Bronchial epithelial cell (primary cell): Measurements from ENCODE around the gene BLCAP. TPM values are rescaled to one million over a fixed set of nuclear protein-coding genes. Genes with fewer than 3 reads are reported as not detected.
A peak's percentile ranks its signal among the peaks of the same experiment; 100 is the strongest.
"Not testable (repeated sequence)": the region's sequence is repeated elsewhere in the genome, so short reads cannot be mapped to it uniquely, and the experiment has no call there.

Experiments
- DNase-seq: peaks from one replicate; pipeline ENCODE4 v3.0.0-alpha.2; 2010; ENCODE audit warnings: low read depth
- FAIRE-seq: peaks from 2 replicates; lab custom pipeline; 2011; peaks lifted over from hg19 to GRCh38; lab: Jason Lieb, UNC
- H3K27me3 ChIP-seq: 2 replicates; pipeline ENCODE4 v1.5.1; 2011; ENCODE audit warnings: low read length; ENCODE audit not compliant: control insufficient read depth, insufficient read depth
- H3K36me3 ChIP-seq: 2 replicates; pipeline ENCODE4 v1.5.1; 2011; ENCODE audit warnings: low read length; ENCODE audit not compliant: control insufficient read depth, insufficient read depth
- H3K4me3 ChIP-seq: 2 replicates; pipeline ENCODE4 v1.5.1; 2011; ENCODE audit warnings: mild to moderate bottlenecking, low read depth, low read length, control low read depth
- CTCF ChIP-seq: IDR thresholded peaks from 2 replicates; pipeline ENCODE4 v1.5.1; 2011; ENCODE audit warnings: mild to moderate bottlenecking, moderate library complexity, low read length, control low read depth, inconsistent platforms; ENCODE audit not compliant: insufficient read depth, severe bottlenecking
- total RNA-seq: library from RNA; depleted of rRNA; stranded (reverse); fragments of >200 nt; gene quantifications from 2 replicates; pipeline ENCODE4 v1.2.1, GENCODE V29; 2014

The BLCAP gene
- total RNA-seq, 1 donor from 2014 or later: 75.3 TPM

GRCh38 chr20:37547912-37548311 is 20.2 kb upstream of the BLCAP start:
- DNase-seq: no peak
- no peak for TF ChIP-seq CTCF
- H3K36me3 ChIP-seq: no peaks in the 10 kb centered on the region
- no peak for FAIRE-seq
- H3K27me3 ChIP-seq: no peaks in the 10 kb centered on the region
- no peak overlapping the region for H3K4me3 ChIP-seq

- no peaks in the 10 kb centered on the region for H3K27me3 ChIP-seq
- FAIRE-seq (no peak), DNase-seq (peak; percentile 18)
- H3K36me3 ChIP-seq: no peaks in the 10 kb centered on the region
- no peak overlapping the region for H3K4me3 ChIP-seq
- no peak for TF ChIP-seq CTCF
Measured at GRCh38 chr20:37545516-37545915, 17.8 kb upstream of the BLCAP start.

GRCh38 chr20:37544386-37544785 is 16.7 kb upstream of the BLCAP start:
- H3K4me3 ChIP-seq: no peak overlapping the region
- DNase-seq (no peak), FAIRE-seq (no peak)
- H3K36me3 ChIP-seq: no peaks in the 10 kb centered on the region
- no peak for TF ChIP-seq CTCF
- no peaks in the 10 kb centered on the region for H3K27me3 ChIP-seq

GRCh38 chr20:37543828-37544227 is 16.2 kb upstream of the BLCAP start:
- DNase-seq (peak; percentile 62), FAIRE-seq (no peak)
- Histone ChIP-seq H3K36me3 (no peaks in the 10 kb centered on the region), H3K4me3 (no peak overlapping the region), H3K27me3 (no peaks in the 10 kb centered on the region)
- peak; percentile 46 for TF ChIP-seq CTCF

- no peak for FAIRE-seq
- H3K4me3 ChIP-seq: no peak overlapping the region
- H3K27me3 ChIP-seq: no peaks in the 10 kb centered on the region
- TF ChIP-seq CTCF: no peak
- H3K36me3 ChIP-seq: no peaks in the 10 kb centered on the region
- DNase-seq: peak; percentile 45
Measured at GRCh38 chr20:37542281-37542680, 14.6 kb upstream of the BLCAP start.

- TF ChIP-seq CTCF: no peak
- Histone ChIP-seq H3K27me3 (no peaks in the 10 kb centered on the region), H3K36me3 (no peaks in the 10 kb centered on the region), H3K4me3 (no peak overlapping the region)
- no peak for FAIRE-seq
- DNase-seq: no peak
Measured at GRCh38 chr20:37541326-37541725, 13.7 kb upstream of the BLCAP start.

GRCh38 chr20:37540838-37541237 is 13.2 kb upstream of the BLCAP start:
- FAIRE-seq: not testable (repeated sequence)

More at GRCh38 chr20:37540838-37541237, 13.2 kb upstream of the BLCAP start:
- not testable (repeated sequence) for H3K27me3 ChIP-seq, H3K4me3 ChIP-seq, H3K36me3 ChIP-seq, DNase-seq
